Gastroesophageal sphincter (tissue), 3 donors: ENCODE measurements around the gene TATDN2.

Experiments used
- POLR2A ChIP-seq, 2 donors: fragments of 450-650 bp; IDR thresholded peaks; one replicate each; pipeline ENCODE4 v1.6.1; 2017; ENCODE audit warnings: antibody characterized with exemption in 2 of 2, mild to moderate bottlenecking in 2 of 2, moderate library complexity in 1 of 2
- POLR2AphosphoS5 ChIP-seq: sonication (generic); formaldehyde crosslinking; IDR thresholded peaks from one replicate; pipeline ENCODE4 v1.6.1; 2017; ENCODE audit warnings: antibody characterized with exemption
- TF ChIP-seq, protein P1 (sequence below), 4 experiments: fragments of 200-600 bp in 2 of 4; fragments of 450-650 bp in 2 of 4; sonication (generic) in 1 of 4; IDR thresholded peaks; one replicate each; pipeline ENCODE4 v1.5.1; 2017 to 2019; ENCODE audit warnings: antibody characterized with exemption in 4 of 4, mild to moderate bottlenecking in 2 of 4, moderate library complexity in 2 of 4

DNA sequence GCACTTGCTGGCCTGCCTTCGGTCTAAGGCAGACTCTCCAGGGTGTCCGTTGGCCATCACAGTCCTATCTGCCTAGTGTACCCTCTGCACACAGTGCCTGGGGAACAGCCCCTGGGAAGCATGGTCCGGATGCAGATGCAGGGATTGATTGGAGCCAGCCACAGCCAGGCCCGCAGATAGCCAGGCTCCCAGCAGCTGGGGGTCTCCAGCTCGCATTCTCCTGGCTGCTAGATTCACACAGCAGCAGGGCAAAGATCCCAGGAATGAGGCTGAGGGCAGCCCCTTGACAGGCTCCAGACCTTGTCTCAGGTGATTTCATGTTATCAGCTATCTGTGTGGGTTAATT is 42.1 kb upstream of the TATDN2 start:
- TF ChIP-seq POLR2AphosphoS5 (no peak), POLR2A (IDR thresholded peaks at IDR 0.05) (no peak)
- TF ChIP-seq, protein P1, sequence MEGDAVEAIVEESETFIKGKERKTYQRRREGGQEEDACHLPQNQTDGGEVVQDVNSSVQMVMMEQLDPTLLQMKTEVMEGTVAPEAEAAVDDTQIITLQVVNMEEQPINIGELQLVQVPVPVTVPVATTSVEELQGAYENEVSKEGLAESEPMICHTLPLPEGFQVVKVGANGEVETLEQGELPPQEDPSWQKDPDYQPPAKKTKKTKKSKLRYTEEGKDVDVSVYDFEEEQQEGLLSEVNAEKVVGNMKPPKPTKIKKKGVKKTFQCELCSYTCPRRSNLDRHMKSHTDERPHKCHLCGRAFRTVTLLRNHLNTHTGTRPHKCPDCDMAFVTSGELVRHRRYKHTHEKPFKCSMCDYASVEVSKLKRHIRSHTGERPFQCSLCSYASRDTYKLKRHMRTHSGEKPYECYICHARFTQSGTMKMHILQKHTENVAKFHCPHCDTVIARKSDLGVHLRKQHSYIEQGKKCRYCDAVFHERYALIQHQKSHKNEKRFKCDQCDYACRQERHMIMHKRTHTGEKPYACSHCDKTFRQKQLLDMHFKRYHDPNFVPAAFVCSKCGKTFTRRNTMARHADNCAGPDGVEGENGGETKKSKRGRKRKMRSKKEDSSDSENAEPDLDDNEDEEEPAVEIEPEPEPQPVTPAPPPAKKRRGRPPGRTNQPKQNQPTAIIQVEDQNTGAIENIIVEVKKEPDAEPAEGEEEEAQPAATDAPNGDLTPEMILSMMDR (IDR thresholded peaks at IDR 0.05) = no peak
